Hematopoietic multipotent progenitor cell treated with erythropoietin and hydrocortisone succinate and interleukin-3 and kit ligand, for 6 days (in vitro differentiated cells): ENCODE results near the gene IRF5.

ENCODE experiments used
- DNase-seq: peaks from one replicate; pipeline ENCODE4 v3.0.0-alpha.2; 2015

Gene IRF5

GRCh38 chr7:128937647-128938543, at the start of gene IRF5:
TSS of gene IRF5 (plus strand) at chr7:128937927. CDS start at chr7:128942082, 4,155 bp downstream.
- DNase-seq, result peak; percentile 41

GRCh38 chr7:128888039-128888755, 49.5 kb upstream of the IRF5 start:
- DNase-seq, result no peak

GRCh38 chr7:128888756-128889095, 49.0 kb upstream of the IRF5 start:
- no peak for DNase-seq

GRCh38 chr7:128889121-128889520, 48.6 kb upstream of the IRF5 start:
- DNase-seq, result no peak

- DNase-seq, result peak; percentile 30
Observed at GRCh38 chr7:128890306-128891109, 47.2 kb upstream of the IRF5 start.

GRCh38 chr7:128891110-128891941, 46.4 kb upstream of the IRF5 start:
- no peak for DNase-seq

GRCh38 chr7:128891942-128892269, 45.8 kb upstream of the IRF5 start:
- DNase-seq, result no peak

- DNase-seq, result no peak
Observed at GRCh38 chr7:128892521-128893250, 45.0 kb upstream of the IRF5 start.

- no peak for DNase-seq
Observed at GRCh38 chr7:128893251-128894100, 44.3 kb upstream of the IRF5 start.

- DNase-seq, result no peak
Observed at GRCh38 chr7:128894101-128894440, 43.7 kb upstream of the IRF5 start.

- DNase-seq, result no peak
Observed at GRCh38 chr7:128895320-128895719, 42.4 kb upstream of the IRF5 start.

GRCh38 chr7:128899392-128899791, 38.3 kb upstream of the IRF5 start:
- DNase-seq, result no peak

GRCh38 chr7:128900237-128900636, 37.5 kb upstream of the IRF5 start:
- DNase-seq, result no peak

GRCh38 chr7:128902761-128903585, 34.8 kb upstream of the IRF5 start:
- DNase-seq, result no peak

- DNase-seq, result no peak
Observed at GRCh38 chr7:128903621-128904361, 33.9 kb upstream of the IRF5 start.

GRCh38 chr7:128904381-128905197, 33.1 kb upstream of the IRF5 start:
- DNase-seq, result peak; percentile 89

- no peak for DNase-seq
Observed at GRCh38 chr7:128906001-128906765, 31.5 kb upstream of the IRF5 start.
